ENCODE results near the gene CXCR4. TPM values are rescaled to one million over a fixed set of nuclear protein-coding genes. Genes with fewer than 3 reads are reported as not detected.

CXCR4 gene
- total RNA-seq, 1 donor from 2014 or later = not detected

DNA sequence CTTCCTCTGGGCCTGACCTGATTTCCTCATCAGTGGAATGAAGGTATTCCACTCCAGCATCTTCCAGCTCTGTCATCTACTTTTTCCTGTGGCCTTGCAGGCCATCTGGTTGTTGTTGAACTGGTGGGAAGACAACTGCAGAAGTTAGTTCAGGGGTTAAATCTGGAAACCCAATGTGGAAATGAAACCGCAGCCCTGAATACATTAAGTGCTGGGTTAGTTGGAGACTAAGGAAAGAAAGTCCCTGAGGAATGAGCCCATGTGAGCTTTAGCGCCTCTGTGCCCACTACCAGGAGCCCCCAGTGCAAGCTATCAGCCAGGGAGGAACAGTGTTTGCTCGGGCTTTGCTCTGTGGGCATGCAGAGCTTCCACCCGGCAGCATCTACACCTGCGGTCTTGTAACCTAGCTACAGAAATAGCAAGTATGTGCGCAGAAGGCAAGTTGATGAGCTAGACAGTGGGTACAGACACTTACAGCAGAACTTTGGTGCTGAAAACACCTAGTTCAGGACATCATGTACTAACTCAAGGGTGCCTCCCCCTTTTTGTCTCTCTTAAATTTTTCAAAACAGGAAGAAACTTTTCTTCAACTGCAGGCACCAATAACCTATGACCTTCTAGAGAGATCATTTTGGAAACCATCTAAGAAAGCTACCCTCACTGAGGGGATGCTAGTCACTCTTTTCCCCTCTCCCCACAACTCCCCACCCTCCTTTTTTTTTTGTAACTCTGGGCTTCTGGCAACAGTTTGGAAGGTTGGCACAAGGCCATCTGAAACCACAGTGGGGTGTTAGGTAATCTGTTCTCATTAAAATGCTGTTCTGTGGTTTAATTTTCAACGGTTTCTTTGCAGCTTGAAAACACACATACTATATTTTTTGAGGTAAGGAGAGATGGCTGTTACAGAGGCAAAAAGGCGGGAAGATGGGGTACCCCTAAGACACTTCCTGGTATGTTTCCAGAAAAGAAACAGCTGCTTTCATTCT lies 18.3 kb upstream of the CXCR4 start:
- Mint-ChIP-seq H3K4me3 (ENCODE audit: unreplicated experiment) (no peak overlapping the region), H3K9me3 (ENCODE audit: unreplicated experiment) (no peaks in the 10 kb centered on the region), H3K27me3 (ENCODE audit: unreplicated experiment) (no peaks in the 10 kb centered on the region), H3K4me1 (ENCODE audit: unreplicated experiment) (no peaks in the 10 kb centered on the region), H3K27ac (ENCODE audit: unreplicated experiment) (no peak overlapping the region), H3K36me3 (ENCODE audit: unreplicated experiment) (no peaks in the 10 kb centered on the region)
- TF ChIP-seq, protein P1, sequence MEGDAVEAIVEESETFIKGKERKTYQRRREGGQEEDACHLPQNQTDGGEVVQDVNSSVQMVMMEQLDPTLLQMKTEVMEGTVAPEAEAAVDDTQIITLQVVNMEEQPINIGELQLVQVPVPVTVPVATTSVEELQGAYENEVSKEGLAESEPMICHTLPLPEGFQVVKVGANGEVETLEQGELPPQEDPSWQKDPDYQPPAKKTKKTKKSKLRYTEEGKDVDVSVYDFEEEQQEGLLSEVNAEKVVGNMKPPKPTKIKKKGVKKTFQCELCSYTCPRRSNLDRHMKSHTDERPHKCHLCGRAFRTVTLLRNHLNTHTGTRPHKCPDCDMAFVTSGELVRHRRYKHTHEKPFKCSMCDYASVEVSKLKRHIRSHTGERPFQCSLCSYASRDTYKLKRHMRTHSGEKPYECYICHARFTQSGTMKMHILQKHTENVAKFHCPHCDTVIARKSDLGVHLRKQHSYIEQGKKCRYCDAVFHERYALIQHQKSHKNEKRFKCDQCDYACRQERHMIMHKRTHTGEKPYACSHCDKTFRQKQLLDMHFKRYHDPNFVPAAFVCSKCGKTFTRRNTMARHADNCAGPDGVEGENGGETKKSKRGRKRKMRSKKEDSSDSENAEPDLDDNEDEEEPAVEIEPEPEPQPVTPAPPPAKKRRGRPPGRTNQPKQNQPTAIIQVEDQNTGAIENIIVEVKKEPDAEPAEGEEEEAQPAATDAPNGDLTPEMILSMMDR (IDR thresholded peaks at IDR 0.05) = no peak
- no peak for DNase-seq (ENCODE audit: extremely low spot score, unreplicated experiment)

DNA sequence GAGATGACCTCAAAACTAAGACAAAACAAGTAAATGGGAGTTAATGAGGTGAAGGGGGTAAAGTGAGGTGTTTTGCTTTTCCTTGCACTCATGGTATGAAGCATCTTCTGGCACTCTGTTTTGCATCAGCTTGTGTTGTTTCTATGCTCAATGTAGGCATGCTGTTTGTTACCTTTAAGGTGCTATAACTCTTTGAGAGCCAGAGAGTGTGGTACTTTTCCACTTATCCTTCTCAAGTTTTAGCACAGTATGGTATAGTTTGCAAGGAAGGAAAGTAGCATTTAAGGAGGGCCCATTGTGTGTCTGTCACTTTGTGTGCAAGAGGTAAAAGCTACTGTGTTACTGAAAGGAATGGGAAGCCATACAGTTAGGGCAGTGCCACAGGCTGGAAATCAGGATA lies 17.5 kb upstream of the CXCR4 start:
- Mint-ChIP-seq H3K9me3 (ENCODE audit: unreplicated experiment) (no peaks in the 10 kb centered on the region), H3K27me3 (ENCODE audit: unreplicated experiment) (no peaks in the 10 kb centered on the region), H3K4me1 (ENCODE audit: unreplicated experiment) (no peaks in the 10 kb centered on the region), H3K27ac (ENCODE audit: unreplicated experiment) (no peak overlapping the region), H3K36me3 (ENCODE audit: unreplicated experiment) (no peaks in the 10 kb centered on the region), H3K4me3 (ENCODE audit: unreplicated experiment) (no peak overlapping the region)
- TF ChIP-seq, protein P1 (IDR thresholded peaks at IDR 0.05) = no peak
- no peak for DNase-seq (ENCODE audit: extremely low spot score, unreplicated experiment)

DNA sequence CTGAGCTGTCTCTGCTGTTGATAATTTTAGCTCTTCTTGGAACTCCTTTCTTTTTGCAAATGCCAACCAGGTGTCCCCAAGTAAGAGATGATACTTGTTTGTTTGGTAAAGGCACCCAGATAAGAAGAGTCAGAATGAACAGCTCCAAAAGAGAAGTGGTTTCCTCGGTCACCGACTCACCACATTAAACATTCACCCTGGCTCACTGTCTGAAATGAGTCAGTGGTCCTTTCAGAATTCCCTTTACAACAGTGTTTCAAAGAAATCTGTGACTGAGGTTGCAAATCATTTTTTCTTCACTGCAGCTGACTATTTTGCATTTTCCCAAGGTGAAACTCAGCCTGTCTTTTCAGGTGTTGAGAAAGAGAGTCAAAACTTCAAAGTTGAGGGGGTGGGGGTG lies 16.2 kb upstream of the CXCR4 start:
- no peak overlapping the region for H3K4me3 Mint-ChIP-seq (ENCODE audit: unreplicated experiment)
- no peaks in the 10 kb centered on the region for H3K36me3 Mint-ChIP-seq (ENCODE audit: unreplicated experiment)
- no peak overlapping the region for H3K27ac Mint-ChIP-seq (ENCODE audit: unreplicated experiment)
- H3K4me1 Mint-ChIP-seq (ENCODE audit: unreplicated experiment) = no peaks in the 10 kb centered on the region
- DNase-seq (ENCODE audit: extremely low spot score, unreplicated experiment) = no peak
- TF ChIP-seq, protein P1 (IDR thresholded peaks at IDR 0.05) = no peak
- H3K27me3 Mint-ChIP-seq (ENCODE audit: unreplicated experiment) = peaks cover 3% of the 10 kb centered on the region
- no peaks in the 10 kb centered on the region for H3K9me3 Mint-ChIP-seq (ENCODE audit: unreplicated experiment)

DNA sequence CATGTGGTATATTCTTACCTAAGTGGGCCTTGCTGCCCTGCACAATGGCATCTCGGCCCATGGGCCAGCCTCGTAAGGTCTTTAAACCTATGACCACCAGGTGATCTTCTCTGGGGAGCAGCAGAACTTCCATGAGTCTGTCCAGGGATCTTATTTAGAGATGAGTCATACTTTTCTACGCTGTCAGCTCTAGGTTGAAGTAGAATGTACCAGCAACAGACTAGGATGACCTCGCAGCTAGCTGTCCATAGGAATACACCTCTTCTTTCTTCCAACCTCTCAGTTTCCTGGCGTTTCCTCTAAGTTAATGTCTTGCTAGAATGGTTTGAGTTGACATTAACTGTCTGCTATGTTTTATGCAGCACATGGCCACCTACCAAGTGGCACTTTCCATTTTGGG lies 15.6 kb upstream of the CXCR4 start:
- H3K27me3 Mint-ChIP-seq (ENCODE audit: unreplicated experiment) = peaks cover 9% of the 10 kb centered on the region
- H3K9me3 Mint-ChIP-seq (ENCODE audit: unreplicated experiment) = no peaks in the 10 kb centered on the region
- H3K27ac Mint-ChIP-seq (ENCODE audit: unreplicated experiment) = no peak overlapping the region
- H3K36me3 Mint-ChIP-seq (ENCODE audit: unreplicated experiment) = no peaks in the 10 kb centered on the region
- H3K4me1 Mint-ChIP-seq (ENCODE audit: unreplicated experiment) = no peaks in the 10 kb centered on the region
- TF ChIP-seq, protein P1 (IDR thresholded peaks at IDR 0.05) = no peak
- DNase-seq (ENCODE audit: extremely low spot score, unreplicated experiment) = no peak
- H3K4me3 Mint-ChIP-seq (ENCODE audit: unreplicated experiment) = no peak overlapping the region

DNA sequence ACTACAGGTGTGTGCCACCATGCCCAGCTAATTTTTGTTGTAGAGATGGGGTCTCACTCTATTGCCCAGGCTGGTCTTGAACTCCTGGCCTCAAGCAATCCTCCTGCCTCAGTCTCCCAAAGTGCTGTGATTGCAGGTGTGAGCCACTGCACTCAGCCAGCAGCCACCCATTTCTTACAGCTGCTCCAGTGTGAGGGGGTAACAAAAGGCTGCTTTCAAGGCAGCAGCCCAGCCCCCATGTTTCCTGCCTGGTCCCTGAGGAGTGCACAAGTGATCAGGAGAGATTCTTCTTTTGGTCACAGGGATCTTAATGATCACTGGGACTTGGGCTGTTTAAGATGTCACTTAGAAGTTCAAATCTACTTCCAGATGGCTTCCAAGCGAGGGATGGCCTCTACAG lies 15.2 kb upstream of the CXCR4 start:
- TF ChIP-seq, protein P1 (IDR thresholded peaks at IDR 0.05) = no peak
- no peak for DNase-seq (ENCODE audit: extremely low spot score, unreplicated experiment)
- no peak overlapping the region for H3K4me3 Mint-ChIP-seq (ENCODE audit: unreplicated experiment)
- H3K27me3 Mint-ChIP-seq (ENCODE audit: unreplicated experiment) = peaks cover 9% of the 10 kb centered on the region
- no peaks in the 10 kb centered on the region for H3K4me1 Mint-ChIP-seq (ENCODE audit: unreplicated experiment)
- H3K27ac Mint-ChIP-seq (ENCODE audit: unreplicated experiment) = no peak overlapping the region
- H3K9me3 Mint-ChIP-seq (ENCODE audit: unreplicated experiment) = no peaks in the 10 kb centered on the region
- no peaks in the 10 kb centered on the region for H3K36me3 Mint-ChIP-seq (ENCODE audit: unreplicated experiment)
